SK-N-MC (cell line): ENCODE data around the gene SLC22A9.

ENCODE experiments used
- DNase-seq: peaks from one replicate; pipeline ENCODE4 v3.0.0-alpha.2; 2011; ENCODE audit warnings: low read depth, low spot score
- H3K27ac ChIP-seq: fragments of 200-600 bp; sonication (generic); 2 replicates; pipeline ENCODE4 v1.5.1; 2016; ENCODE audit warnings: mixed run types
- H3K36me3 ChIP-seq: fragments of 200-600 bp; sonication (generic); 2 replicates; pipeline ENCODE4 v1.6.1; 2017; ENCODE audit warnings: antibody characterized with exemption, low read length, mixed read lengths; ENCODE audit not compliant: insufficient read depth
- H3K4me3 ChIP-seq: fragments of 200-600 bp; sonication (generic); 2 replicates; pipeline ENCODE4 v1.5.1; 2016
- H3K9ac ChIP-seq: fragments of 200-600 bp; sonication (generic); 2 replicates; pipeline ENCODE4 v1.8.0; 2017; ENCODE audit warnings: mixed run types, mixed read lengths; ENCODE audit not compliant: insufficient read length
- H3K9me3 ChIP-seq: fragments of 200-600 bp; sonication (generic); 2 replicates; pipeline ENCODE4 v1.6.1; 2017; ENCODE audit warnings: low read depth, mild to moderate bottlenecking, antibody characterized with exemption, low read length, moderate library complexity, mixed read lengths
- EZH2 ChIP-seq: fragments of 200-600 bp; sonication (generic); IDR thresholded peaks from one replicate; pipeline ENCODE4 v1.6.1; 2017; ENCODE audit warnings: antibody characterized with exemption
- FOXP2 ChIP-seq: optimal IDR thresholded peaks from 2 replicates; pipeline ENCODE3; 2011; ENCODE audit warnings: mild to moderate bottlenecking, moderate library complexity; ENCODE audit not compliant: insufficient read depth; ENCODE audit errors: extremely low read length, control extremely low read depth
- POLR2AphosphoS5 ChIP-seq: IDR thresholded peaks from 2 replicates; pipeline ENCODE4 v1.6.1; 2012; ENCODE audit warnings: mild to moderate bottlenecking, low read depth, low read length, borderline replicate concordance

Gene SLC22A9

DNA sequence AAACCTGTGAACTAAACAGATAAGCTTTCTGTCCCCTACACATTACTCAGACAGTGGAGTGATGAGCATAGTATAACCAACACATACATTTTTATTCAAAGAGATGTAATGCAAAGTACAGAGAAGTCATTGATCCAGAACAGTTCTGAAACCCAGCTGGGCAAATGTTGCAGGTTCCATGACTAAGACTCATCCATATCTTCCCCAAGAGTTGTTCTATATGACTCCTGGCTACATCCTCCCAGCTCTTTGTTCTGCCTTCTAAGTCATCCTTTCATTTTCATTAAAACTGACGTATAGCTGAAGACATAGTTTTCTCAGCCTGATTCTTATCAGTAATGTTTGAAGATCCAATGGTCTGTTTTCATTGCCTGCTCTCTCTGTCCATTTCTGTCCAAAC, 74.1 kb downstream of the SLC22A9 start:
- no peaks in the 10 kb centered on the region for H3K36me3 ChIP-seq
- H3K9me3 ChIP-seq: no peaks in the 10 kb centered on the region
- no peak for DNase-seq
- H3K4me3 ChIP-seq: no peak overlapping the region
- TF ChIP-seq EZH2 (no peak), FOXP2 (no peak), POLR2AphosphoS5 (no peak)
- no peak overlapping the region for H3K9ac ChIP-seq
- no peak overlapping the region for H3K27ac ChIP-seq

GRCh38 chr11:63444160-63444559, 74.6 kb downstream of the SLC22A9 start:
- no peak for DNase-seq
- H3K4me3 ChIP-seq: no peak overlapping the region
- H3K9me3 ChIP-seq: no peaks in the 10 kb centered on the region
- no peak for TF ChIP-seq POLR2AphosphoS5
- TF ChIP-seq FOXP2: no peak
- no peak for TF ChIP-seq EZH2
- H3K27ac ChIP-seq: no peak overlapping the region
- no peaks in the 10 kb centered on the region for H3K36me3 ChIP-seq
- H3K9ac ChIP-seq: no peak overlapping the region

DNA sequence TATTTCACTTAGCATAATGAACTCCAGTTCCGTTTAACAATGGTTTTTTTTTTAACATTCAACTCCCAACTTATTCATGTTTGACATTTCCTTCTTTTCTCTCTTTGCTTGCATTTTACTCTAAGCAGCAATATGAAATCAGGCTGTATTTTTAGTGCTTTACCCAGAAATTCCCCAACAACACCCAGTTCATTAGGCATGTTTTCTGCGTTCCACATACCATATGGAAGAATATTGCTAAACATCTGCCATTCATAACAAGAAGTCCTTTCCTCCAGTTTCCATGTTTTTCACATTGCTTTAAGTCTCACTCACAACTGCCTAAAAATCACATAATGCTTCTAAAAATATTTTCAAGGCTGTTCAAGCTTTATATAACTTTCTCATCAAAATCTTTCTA, 75.5 kb downstream of the SLC22A9 start:
- H3K27ac ChIP-seq: no peak overlapping the region
- no peak overlapping the region for H3K4me3 ChIP-seq
- H3K36me3 ChIP-seq: no peaks in the 10 kb centered on the region
- TF ChIP-seq FOXP2: no peak
- TF ChIP-seq EZH2: no peak
- H3K9me3 ChIP-seq: no peaks in the 10 kb centered on the region
- DNase-seq: no peak
- no peak overlapping the region for H3K9ac ChIP-seq

DNA sequence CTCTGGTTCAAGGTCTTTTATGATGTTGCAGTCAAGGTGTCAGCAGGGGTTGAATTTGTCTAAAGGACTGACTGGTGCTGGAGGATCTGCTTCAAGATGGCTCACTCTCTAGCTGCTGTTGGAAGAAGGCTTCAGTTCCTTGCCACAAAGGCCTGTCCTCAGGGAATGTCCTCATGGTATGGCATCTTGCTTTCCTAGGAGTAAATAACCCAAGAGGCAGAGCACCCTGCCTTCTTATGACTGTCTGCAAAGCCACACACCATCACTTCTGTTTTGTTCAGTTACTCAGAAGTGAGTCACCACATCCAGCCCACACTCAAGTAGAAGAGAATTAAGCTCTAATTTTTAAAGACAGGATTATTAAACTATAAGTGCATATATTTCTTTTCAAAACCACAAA, 76.1 kb downstream of the SLC22A9 start:
- Histone ChIP-seq H3K36me3 (no peaks in the 10 kb centered on the region), H3K27ac (no peak overlapping the region), H3K9me3 (no peaks in the 10 kb centered on the region), H3K4me3 (no peak overlapping the region), H3K9ac (no peak overlapping the region)
- DNase-seq: no peak
- no peak for TF ChIP-seq FOXP2
- TF ChIP-seq POLR2AphosphoS5: no peak
- TF ChIP-seq EZH2: no peak

GRCh38 chr11:63448646-63449045, 79.1 kb downstream of the SLC22A9 start:
- no peak overlapping the region for H3K9ac ChIP-seq
- DNase-seq: no peak
- no peak overlapping the region for H3K4me3 ChIP-seq
- TF ChIP-seq FOXP2 (no peak), POLR2AphosphoS5 (no peak), EZH2 (no peak)
- H3K36me3 ChIP-seq: no peaks in the 10 kb centered on the region
- H3K27ac ChIP-seq: no peak overlapping the region
- no peaks in the 10 kb centered on the region for H3K9me3 ChIP-seq

GRCh38 chr11:63459586-63459985, 90.0 kb downstream of the SLC22A9 start:
- no peak overlapping the region for H3K4me3 ChIP-seq
- no peaks in the 10 kb centered on the region for H3K36me3 ChIP-seq
- TF ChIP-seq POLR2AphosphoS5 (no peak), FOXP2 (no peak), EZH2 (no peak)
- no peak for DNase-seq
- no peak overlapping the region for H3K9ac ChIP-seq
- H3K27ac ChIP-seq: no peak overlapping the region
- H3K9me3 ChIP-seq: no peaks in the 10 kb centered on the region
